Measurements from ENCODE around the gene OASL. TPM values are rescaled to one million over a fixed set of nuclear protein-coding genes. Genes with fewer than 3 reads are reported as not detected.

OASL gene
- total RNA-seq, 1 donor from 2014 or later = 0.08 TPM

DNA sequence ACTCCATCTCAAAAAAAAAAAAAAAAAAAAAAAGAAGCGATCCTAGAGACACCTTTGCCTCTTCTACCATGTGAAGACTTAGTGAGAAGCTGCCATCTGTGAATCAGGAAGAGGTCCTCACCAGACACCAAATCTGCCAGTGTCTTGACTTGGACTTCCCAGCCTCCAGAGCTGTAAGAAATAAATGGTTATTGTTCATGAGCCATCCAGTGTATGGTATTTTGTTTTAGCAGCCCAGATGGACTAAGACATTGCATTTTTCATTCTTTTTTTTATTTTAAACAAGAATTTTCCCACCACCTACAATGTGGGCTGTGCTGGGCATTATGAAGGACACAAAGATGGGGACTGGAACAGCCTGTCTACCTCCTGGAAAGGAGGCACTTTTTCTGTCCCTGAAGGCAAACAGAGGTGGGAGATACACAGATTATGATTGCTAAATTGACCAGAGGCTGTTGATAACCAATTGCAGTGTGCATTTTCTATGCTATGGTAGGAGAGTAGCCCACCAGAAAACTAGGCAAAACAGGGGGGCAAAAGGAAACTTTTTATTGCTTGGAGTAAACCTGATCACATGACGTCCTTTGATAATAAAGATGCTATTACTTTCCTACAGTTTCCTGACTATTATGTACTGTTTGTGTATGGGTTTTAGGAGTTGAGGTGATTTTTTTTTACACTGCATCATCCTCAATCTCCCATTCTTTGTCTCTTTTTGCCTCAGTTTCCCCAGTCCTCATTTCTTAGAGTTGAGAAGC is 20.0 kb downstream of the OASL start:
- intact Hi-C loops (cut with DNase I) = no loop called here
- no peak for DNase-seq (ENCODE audit: missing footprints)
- ATAC-seq = no peak

- ATAC-seq (no peak), DNase-seq (ENCODE audit: missing footprints) (peak; percentile 71)
- intact Hi-C loops (cut with DNase I) = no loop called here
Observed at GRCh38 chr12:121017966-121018491, 21.0 kb downstream of the OASL start.

GRCh38 chr12:121015825-121016766 is 22.9 kb downstream of the OASL start, which contains the start of gene C12orf43:
Gene C12orf43, minus strand, starts transcription at chr12:121016487. Its CDS starts 13 bp downstream, at chr12:121016474.
- ATAC-seq (peak; percentile 98), DNase-seq (ENCODE audit: missing footprints) (peak; percentile 94)
- intact Hi-C loops (cut with DNase I) = no loop called here

- ATAC-seq = no peak
- intact Hi-C loops (cut with DNase I) = no loop called here
- DNase-seq (ENCODE audit: missing footprints) = no peak
Observed at GRCh38 chr12:121013715-121014114, 25.3 kb downstream of the OASL start.

DNA sequence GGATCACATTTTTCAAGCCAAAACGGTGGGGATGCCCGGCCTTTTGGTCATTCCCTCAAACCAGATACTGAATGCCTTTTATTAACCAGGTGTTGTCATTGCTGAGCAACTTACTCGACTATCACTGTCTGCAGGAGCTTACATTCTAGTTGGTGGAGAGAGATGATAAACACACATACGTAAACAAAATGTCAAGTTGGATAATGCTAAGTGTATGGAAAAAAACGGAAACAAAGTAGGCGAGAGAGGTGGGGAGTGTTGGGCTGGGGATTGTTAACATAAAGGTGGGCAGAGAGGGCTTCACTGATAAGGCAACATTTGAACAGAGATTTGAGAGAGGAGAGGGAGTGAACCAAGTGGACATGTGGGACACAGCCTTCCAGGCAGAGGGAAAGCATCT is 27.2 kb downstream of the OASL start:
- no peak for DNase-seq (ENCODE audit: missing footprints)
- intact Hi-C loops (cut with DNase I) = no loop called here
- no peak for ATAC-seq

- intact Hi-C loops (cut with DNase I) = no loop called here
- DNase-seq (ENCODE audit: missing footprints) (no peak), ATAC-seq (no peak)
Observed at GRCh38 chr12:121010860-121011259, 28.2 kb downstream of the OASL start.

DNA sequence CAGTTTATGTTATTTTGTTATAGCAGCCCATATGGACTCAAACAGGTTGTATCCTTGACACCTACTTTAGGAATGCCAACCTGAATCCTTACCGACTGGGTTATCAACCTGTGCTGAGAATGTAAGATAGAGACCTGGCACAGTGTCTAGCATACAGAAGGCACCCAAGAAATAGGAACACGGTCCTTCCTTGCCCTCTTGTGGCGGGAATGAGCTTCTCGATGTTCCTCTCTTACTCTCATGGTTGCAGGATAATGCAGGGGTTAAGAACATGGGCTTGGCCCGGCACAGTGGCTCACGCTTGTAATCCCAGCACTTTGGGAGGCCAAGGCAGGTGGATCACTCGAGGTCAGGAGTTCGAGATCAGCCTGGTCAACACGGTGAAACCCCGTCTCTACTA is 29.3 kb downstream of the OASL start:
- no peak for DNase-seq (ENCODE audit: missing footprints)
- intact Hi-C loops (cut with DNase I) = no loop called here
- ATAC-seq = peak; percentile 57

GRCh38 chr12:121008347-121009098 is 30.5 kb downstream of the OASL start:
- DNase-seq (ENCODE audit: missing footprints) (no peak), ATAC-seq (no peak)
- intact Hi-C loops (cut with DNase I) = no loop called here

DNA sequence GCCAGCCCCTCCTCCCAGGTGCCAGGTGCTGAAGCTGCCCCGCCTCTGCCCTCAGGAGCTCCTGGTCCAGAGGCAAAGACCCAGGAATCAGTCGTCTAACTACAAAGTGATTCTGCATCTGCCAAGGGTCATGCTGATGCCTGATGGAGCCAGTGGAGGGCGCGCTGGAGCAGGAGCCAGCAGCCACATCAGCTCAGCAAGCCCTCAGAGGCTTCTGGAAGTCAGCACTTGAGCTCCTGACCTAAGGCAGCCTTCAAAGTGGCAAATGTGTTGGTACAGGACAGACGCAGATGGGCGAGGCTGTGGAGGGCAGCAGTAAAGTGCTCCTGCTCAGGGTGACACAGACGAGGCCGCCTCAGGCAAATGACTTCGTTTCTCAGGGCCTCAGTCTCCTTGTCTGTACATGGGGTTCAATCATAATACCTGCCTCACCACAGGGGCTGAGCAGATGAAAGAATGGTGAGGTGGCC is 33.7 kb downstream of the OASL start:
- DNase-seq (ENCODE audit: missing footprints) (no peak), ATAC-seq (no peak)
- intact Hi-C loops (cut with DNase I) = no loop called here

- intact Hi-C loops (cut with DNase I) = no loop called here
- DNase-seq (ENCODE audit: missing footprints) (no peak), ATAC-seq (no peak)
Observed at GRCh38 chr12:121004253-121004815, 34.7 kb downstream of the OASL start.

DNA sequence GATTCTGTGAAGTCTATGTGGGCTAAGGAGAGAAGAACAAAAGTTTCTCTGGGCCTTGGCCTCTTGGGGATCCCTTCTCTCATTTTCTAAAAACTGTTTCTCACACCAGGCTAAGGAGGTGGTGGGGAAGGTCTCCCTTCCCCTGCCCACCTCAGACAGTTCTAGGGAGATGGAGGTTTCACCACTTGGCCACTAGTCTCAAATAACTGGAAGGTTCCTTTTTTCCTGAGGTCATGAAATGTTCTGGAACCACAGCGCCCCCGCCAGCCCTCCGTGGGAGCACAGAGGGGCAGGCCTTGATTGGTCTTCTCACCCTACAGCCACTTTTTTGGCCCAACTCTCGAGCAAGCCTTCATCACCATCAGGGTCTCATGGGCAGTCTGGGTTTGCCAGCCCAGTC is 35.4 kb downstream of the OASL start:
- intact Hi-C loops (cut with DNase I) = no loop called here
- ATAC-seq = no peak
- no peak for DNase-seq (ENCODE audit: missing footprints)

GRCh38 chr12:121001841-121002483 is 37.1 kb downstream of the OASL start:
- intact Hi-C loops (cut with DNase I) = no loop called here
- ATAC-seq = no peak

DNA sequence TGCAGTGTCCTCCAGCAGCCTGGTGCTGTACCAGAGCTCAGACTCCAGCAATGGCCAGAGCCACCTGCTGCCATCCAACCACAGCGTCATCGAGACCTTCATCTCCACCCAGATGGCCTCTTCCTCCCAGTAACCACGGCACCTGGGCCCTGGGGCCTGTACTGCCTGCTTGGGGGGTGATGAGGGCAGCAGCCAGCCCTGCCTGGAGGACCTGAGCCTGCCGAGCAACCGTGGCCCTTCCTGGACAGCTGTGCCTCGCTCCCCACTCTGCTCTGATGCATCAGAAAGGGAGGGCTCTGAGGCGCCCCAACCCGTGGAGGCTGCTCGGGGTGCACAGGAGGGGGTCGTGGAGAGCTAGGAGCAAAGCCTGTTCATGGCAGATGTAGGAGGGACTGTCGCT is 38.0 kb downstream of the OASL start:
- intact Hi-C loops (cut with DNase I) = no loop called here
- no peak for DNase-seq (ENCODE audit: missing footprints)
- no peak for ATAC-seq

More at GRCh38 chr12:121001841-121002483, 37.1 kb downstream of the OASL start:
- DNase-seq (ENCODE audit: missing footprints) = peak; percentile 72

DNA sequence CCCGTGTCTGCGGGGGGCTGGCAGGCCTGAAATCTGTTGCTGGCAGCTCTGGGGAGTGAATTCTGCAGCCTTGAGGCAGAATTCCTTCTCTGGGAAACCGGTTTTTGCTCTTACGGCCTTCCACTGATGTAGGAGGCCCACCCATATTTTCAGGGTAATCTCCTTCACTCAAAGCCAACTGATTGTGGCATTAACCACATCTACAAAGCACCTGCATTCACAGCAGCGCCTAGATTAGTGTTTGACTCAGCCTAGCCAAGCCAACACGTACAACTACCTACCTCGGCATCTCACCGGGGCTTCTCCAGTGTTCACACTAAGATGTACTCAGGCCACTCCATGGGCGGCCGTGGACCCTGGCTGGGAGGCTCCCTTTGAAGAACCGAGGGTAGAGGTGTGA is 38.5 kb downstream of the OASL start:
- ATAC-seq = no peak
- intact Hi-C loops (cut with DNase I) = no loop called here

GRCh38 chr12:120999191-121000120 is 39.6 kb downstream of the OASL start:
- intact Hi-C loops (cut with DNase I) = no loop called here
- DNase-seq (ENCODE audit: missing footprints) = no peak
- no peak for ATAC-seq

More for the DNA sequence above, 38.5 kb downstream of the OASL start:
- DNase-seq (ENCODE audit: missing footprints) = no peak

DNA sequence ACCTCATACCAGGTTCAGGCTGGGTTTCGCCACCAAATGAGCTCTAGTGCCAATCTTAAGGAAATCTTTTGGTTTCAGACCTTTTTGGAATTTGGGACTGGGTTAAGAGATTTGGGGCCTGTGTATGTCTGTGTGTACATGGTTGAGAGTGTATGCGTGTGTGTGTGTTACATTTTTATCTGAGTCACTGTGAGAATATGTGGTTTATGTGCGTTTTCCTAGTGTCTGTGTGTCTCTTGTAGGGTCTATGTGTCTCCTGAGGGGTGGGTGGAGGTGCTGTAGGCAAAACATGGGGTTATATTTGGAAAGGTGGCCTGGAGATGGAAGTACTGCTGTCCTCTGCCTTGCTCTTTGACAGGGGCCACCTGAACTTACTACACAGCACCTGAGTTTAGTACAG is 40.6 kb downstream of the OASL start:
- no peak for ATAC-seq

GRCh38 chr12:120997448-120997847 is 41.6 kb downstream of the OASL start:
- intact Hi-C loops (cut with DNase I) = no loop called here
- DNase-seq (ENCODE audit: missing footprints) = no peak
- no peak for ATAC-seq

More for the DNA sequence above, 40.6 kb downstream of the OASL start:
- intact Hi-C loops (cut with DNase I) = no loop called here
- DNase-seq (ENCODE audit: missing footprints) = no peak

Data from Right ventricle myocardium inferior (tissue), 1 donor.